Right renal cortex interstitium (tissue), 3 donors: ENCODE data around the gene SP140. TPM values are rescaled to one million over a fixed set of nuclear protein-coding genes. Genes with fewer than 3 reads are reported as not detected.
"Not testable (repeated sequence)": the region's sequence is repeated elsewhere in the genome, so short reads cannot be mapped to it uniquely, and the experiment has no call there.

Source experiments
- DNase-seq, 3 donors: peaks; one replicate each; pipeline ENCODE4 v3.0.0-alpha.2; 2013; ENCODE audit warnings: low read depth in 3 of 3, low spot score in 2 of 3
- polyA plus RNA-seq, 3 donors: library from polyadenylated mRNA; unstranded; fragments of 120-200 nt; gene quantifications; one replicate each; pipeline ENCODE4 v1.2.1, GENCODE V29; 2013; ENCODE audit not compliant: insufficient read length in 3 of 3

Gene SP140
- polyA plus RNA-seq, 3 donors: 0.68 to 0.97 (median 0.74) TPM

- DNase-seq: no peak
Observed at GRCh38 chr2:230282936-230283335, 57.4 kb downstream of the SP140 start.

- DNase-seq: no peak
Observed at GRCh38 chr2:230286048-230286447, 60.5 kb downstream of the SP140 start.

- not testable (repeated sequence) for DNase-seq
Observed at GRCh38 chr2:230289311-230289710, 63.8 kb downstream of the SP140 start.

GRCh38 chr2:230295192-230295591, 69.7 kb downstream of the SP140 start:
- no peak for DNase-seq

GRCh38 chr2:230296917-230297316, 71.4 kb downstream of the SP140 start:
- DNase-seq: no peak

GRCh38 chr2:230299618-230300017, 74.1 kb downstream of the SP140 start:
- no peak for DNase-seq

GRCh38 chr2:230305416-230306275, 80.1 kb downstream of the SP140 start:
- DNase-seq: no peak

GRCh38 chr2:230306474-230306873, 80.9 kb downstream of the SP140 start:
- DNase-seq: no peak

- DNase-seq: no peak
Observed at GRCh38 chr2:230307485-230307884, 81.9 kb downstream of the SP140 start.

- no peak for DNase-seq
Observed at GRCh38 chr2:230308402-230309000, 83.0 kb downstream of the SP140 start.

GRCh38 chr2:230310792-230311191, 85.3 kb downstream of the SP140 start:
- DNase-seq: not testable (repeated sequence)

- DNase-seq: not testable (repeated sequence)
Observed at GRCh38 chr2:230311634-230312033, 86.1 kb downstream of the SP140 start.

- DNase-seq: no peak
Observed at GRCh38 chr2:230312638-230313037, 87.1 kb downstream of the SP140 start.

GRCh38 chr2:230317366-230317765, 91.8 kb downstream of the SP140 start:
- no peak for DNase-seq

GRCh38 chr2:230318190-230319121, 92.9 kb downstream of the SP140 start:
- DNase-seq: no peak

- no peak for DNase-seq
Observed at GRCh38 chr2:230319211-230319862, 93.8 kb downstream of the SP140 start.

- DNase-seq: no peak
Observed at GRCh38 chr2:230321031-230321430, 95.5 kb downstream of the SP140 start.

- DNase-seq: no peak
Observed at GRCh38 chr2:230322561-230323384, 97.2 kb downstream of the SP140 start.

GRCh38 chr2:230323385-230324106, 98.0 kb downstream of the SP140 start:
- no peak for DNase-seq
